ENCODE results near the gene GCNT2.
"Not testable (repeated sequence)": the region's sequence is repeated elsewhere in the genome, so short reads cannot be mapped to it uniquely, and the experiment has no call there.

The GCNT2 gene

GRCh38 chr6:10547809-10548208 lies 26.7 kb downstream of the GCNT2 start:
- no peak for DNase-seq (ENCODE audit: low spot score)

GRCh38 chr6:10550764-10551163 lies 29.6 kb downstream of the GCNT2 start:
- DNase-seq (ENCODE audit: low spot score), result no peak

- DNase-seq (ENCODE audit: low spot score), result no peak
Observed at GRCh38 chr6:10552270-10552810, 31.2 kb downstream of the GCNT2 start.

GRCh38 chr6:10553871-10554270 lies 32.7 kb downstream of the GCNT2 start:
- no peak for DNase-seq (ENCODE audit: low spot score)

- DNase-seq (ENCODE audit: low spot score), result no peak
Observed at GRCh38 chr6:10554826-10555225, 33.7 kb downstream of the GCNT2 start.

- DNase-seq (ENCODE audit: low spot score), result peak; percentile 47
Observed at GRCh38 chr6:10555625-10556309, 34.6 kb downstream of the GCNT2 start.

GRCh38 chr6:10556589-10556988 lies 35.4 kb downstream of the GCNT2 start:
- DNase-seq (ENCODE audit: low spot score), result no peak

- no peak for DNase-seq (ENCODE audit: low spot score)
Observed at GRCh38 chr6:10556992-10557391, 35.8 kb downstream of the GCNT2 start.

- DNase-seq (ENCODE audit: low spot score), result no peak
Observed at GRCh38 chr6:10557913-10558312, 36.8 kb downstream of the GCNT2 start.

- DNase-seq (ENCODE audit: low spot score), result no peak
Observed at GRCh38 chr6:10558565-10558964, 37.4 kb downstream of the GCNT2 start.

GRCh38 chr6:10559522-10560152 lies 38.5 kb downstream of the GCNT2 start:
- DNase-seq (ENCODE audit: low spot score), result no peak

GRCh38 chr6:10561611-10562199 lies 40.6 kb downstream of the GCNT2 start:
- no peak for DNase-seq (ENCODE audit: low spot score)

- DNase-seq (ENCODE audit: low spot score), result no peak
Observed at GRCh38 chr6:10564975-10565673, 44.0 kb downstream of the GCNT2 start.

GRCh38 chr6:10565913-10566312 lies 44.8 kb downstream of the GCNT2 start:
- no peak for DNase-seq (ENCODE audit: low spot score)

GRCh38 chr6:10567256-10568026 lies 46.3 kb downstream of the GCNT2 start:
- DNase-seq (ENCODE audit: low spot score), result no peak

- DNase-seq (ENCODE audit: low spot score), result no peak
Observed at GRCh38 chr6:10569392-10570127, 48.4 kb downstream of the GCNT2 start.

- DNase-seq (ENCODE audit: low spot score), result not testable (repeated sequence)
Observed at GRCh38 chr6:10575519-10575918, 54.4 kb downstream of the GCNT2 start.

GRCh38 chr6:10576226-10576625 lies 55.1 kb downstream of the GCNT2 start:
- DNase-seq (ENCODE audit: low spot score), result no peak

- DNase-seq (ENCODE audit: low spot score), result no peak
Observed at GRCh38 chr6:10577112-10577511, 56.0 kb downstream of the GCNT2 start.

- DNase-seq (ENCODE audit: low spot score), result no peak
Observed at GRCh38 chr6:10578723-10579122, 57.6 kb downstream of the GCNT2 start.

- no peak for DNase-seq (ENCODE audit: low spot score)
Observed at GRCh38 chr6:10579803-10580202, 58.7 kb downstream of the GCNT2 start.
